CD4-positive, alpha-beta T cell (primary cell): ENCODE measurements around the gene PGAP2. TPM values are rescaled to one million over a fixed set of nuclear protein-coding genes. Genes with fewer than 3 reads are reported as not detected.

Experiments used
- ATAC-seq: fragments of 200-7000 bp; cut with Tn5 transposase; one replicate; pipeline ENCODE4 v1.10.0; 2022; ENCODE audit warnings: mild to moderate bottlenecking; ENCODE audit not compliant: poor library complexity
- CTCF ChIA-PET: fragments of 350-600 bp; sonication (Branson Sonifier 250); formaldehyde crosslinking; loops from one replicate; lab custom pipeline; 2021; ENCODE audit warnings: antibody characterized with exemption, inconsistent platforms; lab: Charles Lee
- POLR2A ChIA-PET: fragments of 350-600 bp; sonication (Branson Sonifier 250); formaldehyde crosslinking; loops from one replicate; lab custom pipeline; 2021; ENCODE audit warnings: antibody characterized with exemption, inconsistent platforms; lab: Charles Lee
- DNase-seq, 14 experiments: peaks; one replicate each; pipeline ENCODE4 v3.0.0-alpha.2; 2013 to 2020; ENCODE audit warnings: mixed read lengths in 2 of 14
- H3K27ac ChIP-seq, 2 donors: one replicate each; pipeline versions ENCODE4 v1.5.1 to v1.7.0; 2013; ENCODE audit warnings: low read length in 2 of 2, low read depth in 1 of 2, mild to moderate bottlenecking in 1 of 2
- H3K27me3 ChIP-seq, 2 experiments: 1 replicate in 1 of 2; 2 replicates in 1 of 2; pipeline versions ENCODE4 v1.6.1 to v1.7.0; 2013; ENCODE audit warnings: low read length in 2 of 2, control low read depth in 1 of 2, mild to moderate bottlenecking in 1 of 2, moderate library complexity in 1 of 2; ENCODE audit not compliant: insufficient read depth in 2 of 2, control insufficient read depth in 1 of 2
- H3K36me3 ChIP-seq: one replicate; pipeline ENCODE4 v1.6.1; 2013; ENCODE audit warnings: low read length, control low read depth; ENCODE audit not compliant: insufficient read depth
- H3K4me1 ChIP-seq: one replicate; pipeline ENCODE4 v1.6.1; 2013; ENCODE audit warnings: low read length, control low read depth; ENCODE audit not compliant: insufficient read depth
- H3K4me3 ChIP-seq: one replicate; pipeline ENCODE4 v1.5.1; 2013; ENCODE audit warnings: mild to moderate bottlenecking, low read length, moderate library complexity
- H3K9me3 ChIP-seq, 2 experiments: 1 replicate in 1 of 2; 2 replicates in 1 of 2; pipeline versions ENCODE4 v1.6.1 to v1.7.0; 2013; ENCODE audit warnings: low read length in 2 of 2, mild to moderate bottlenecking in 2 of 2, control low read depth in 1 of 2, moderate library complexity in 1 of 2; ENCODE audit not compliant: control insufficient read depth in 1 of 2, insufficient read depth in 1 of 2
- H3K27ac Mint-ChIP-seq: one replicate; pipeline ENCODE4 v1.8.0; 2020; ENCODE audit warnings: mixed read lengths
- H3K27me3 Mint-ChIP-seq: one replicate; pipeline ENCODE4 v1.8.0; 2021; ENCODE audit warnings: mixed read lengths
- H3K36me3 Mint-ChIP-seq: one replicate; pipeline ENCODE4 v1.8.0; 2021; ENCODE audit warnings: low read depth, mixed read lengths
- H3K4me1 Mint-ChIP-seq: one replicate; pipeline ENCODE4 v1.8.0; 2021; ENCODE audit warnings: low read depth, mixed read lengths
- H3K4me3 Mint-ChIP-seq: one replicate; pipeline ENCODE4 v1.8.0; 2020; ENCODE audit warnings: mild to moderate bottlenecking, mixed read lengths
- H3K9me3 Mint-ChIP-seq: one replicate; pipeline ENCODE4 v1.8.0; 2020; ENCODE audit warnings: mixed read lengths
- CTCF ChIP-seq: fragments of 200-600 bp; IDR thresholded peaks from one replicate; pipeline ENCODE4 v1.8.0; 2022; ENCODE audit warnings: antibody characterized with exemption, mild to moderate bottlenecking
- intact Hi-C, 2 experiments: fragments of 100-400 bp; cut with DNase I in 1 of 2; cut with micrococcal nuclease in 1 of 2; formaldehyde crosslinking; loops; one replicate each; pipeline versions ENCODE4 v1.15.1 to v1.9.0; 2023 to 2025; cut with DNase I, micrococcal nuclease
- total RNA-seq, 174 experiments: library from RNA in 2 of 174; stranded (reverse) in 2 of 174; gene quantifications; one replicate each; pipeline ENCODE4 v1.2.3 and lab custom pipeline; 2021 to 2026

PGAP2 gene
- total RNA-seq, 2 experiments from 2014 or later, result 20.9 to 23.6 TPM

- Mint-ChIP-seq H3K4me3 (peak overlapping the region; percentile 84), H3K36me3 (peaks cover 20% of the 10 kb centered on the region), H3K4me1 (peaks cover 75% of the 10 kb centered on the region), H3K27ac (peak overlapping the region; percentile 99), H3K9me3 (no peaks in the 10 kb centered on the region), H3K27me3 (no peaks in the 10 kb centered on the region)
- no peak for ATAC-seq
- CTCF ChIA-PET, result interaction anchor here (0.9 to 8.5 kb wide), 23 partner anchors 11 to 216 kb away, joined by 3 to 216 read pairs (median 10); partner anchors contain the start of genes PGAP2 and RHOG
- H3K4me3 ChIP-seq, result peak overlapping the region; percentile 95
- POLR2A ChIA-PET, result interaction anchor here (0.6 to 8.0 kb wide), 35 partner anchors 11 to 239 kb away, joined by 3 to 577 read pairs (median 10); partner anchors contain the start of genes NUP98, PGAP2, RHOG and RRM1
- no peak for TF ChIP-seq CTCF
- peaks cover 69% of the 10 kb centered on the region for H3K4me1 ChIP-seq
- intact Hi-C loops, result loop anchor here (1.0 to 5.0 kb wide), 5 partner anchors 15 to 131 kb away; no protein-coding TSS in a partner anchor
- H3K27ac ChIP-seq, result peak overlapping the region; percentile 58 to 71
- peak in 10 of 14 experiments; percentile 26 to 70 (median 46) for DNase-seq
- H3K27me3 ChIP-seq, result no peaks in the 10 kb centered on the region
- no peaks in the 10 kb centered on the region for H3K36me3 ChIP-seq
- no peaks in the 10 kb centered on the region for H3K9me3 ChIP-seq
Observed at GRCh38 chr11:3855808-3856491, 47.6 kb downstream of the PGAP2 start.

DNA sequence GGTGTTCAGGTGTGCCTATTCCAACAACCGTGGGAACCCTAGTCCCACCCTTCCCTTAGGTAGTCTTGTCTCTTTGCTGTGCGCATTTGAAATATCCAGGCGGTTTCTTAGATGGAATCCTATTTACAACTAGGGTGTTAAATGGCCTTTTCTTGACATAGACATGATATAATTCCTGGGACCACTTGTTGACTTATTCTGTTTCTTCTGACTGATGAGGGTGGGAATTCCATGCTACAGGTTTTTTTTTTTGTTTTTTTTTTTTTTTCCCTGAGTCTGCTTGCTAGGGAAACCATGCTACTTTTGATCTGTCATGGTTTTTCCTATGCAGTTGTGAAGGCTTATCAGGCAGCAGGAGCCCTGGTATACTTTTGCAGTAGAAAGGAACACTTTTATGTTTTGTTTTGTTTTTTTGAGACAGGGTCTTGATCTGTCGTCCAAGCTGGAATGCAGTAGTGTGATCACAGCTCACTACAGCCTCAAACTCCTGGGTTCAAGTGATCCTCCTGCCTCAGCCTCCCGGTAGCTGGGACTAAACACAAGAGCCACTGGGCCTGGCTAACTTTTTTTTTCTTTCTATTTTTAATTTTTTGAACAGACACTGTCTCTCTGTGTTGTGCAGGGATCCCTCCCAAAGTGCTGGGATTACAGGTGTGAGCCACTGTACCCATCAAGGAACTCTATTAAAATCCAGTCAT lies 48.6 kb downstream of the PGAP2 start:
- Mint-ChIP-seq H3K9me3 (no peaks in the 10 kb centered on the region), H3K27ac (peak overlapping the region; percentile 99), H3K4me1 (peaks cover 84% of the 10 kb centered on the region), H3K27me3 (no peaks in the 10 kb centered on the region), H3K4me3 (peak overlapping the region; percentile 84), H3K36me3 (peaks cover 20% of the 10 kb centered on the region)
- POLR2A ChIA-PET, result interaction anchor here (0.6 to 8.0 kb wide), 15 partner anchors 10 to 216 kb away, joined by 3 to 577 read pairs (median 13); partner anchors contain the start of genes NUP98 and RHOG
- ATAC-seq, result no peak
- no peaks in the 10 kb centered on the region for H3K9me3 ChIP-seq
- H3K4me3 ChIP-seq, result peak overlapping the region; percentile 95
- no peak for DNase-seq
- TF ChIP-seq CTCF, result no peak
- H3K27ac ChIP-seq, result peak overlapping the region; percentile 58 to 71
- peaks cover 75% of the 10 kb centered on the region for H3K4me1 ChIP-seq
- no peaks in the 10 kb centered on the region for H3K36me3 ChIP-seq
- no peaks in the 10 kb centered on the region for H3K27me3 ChIP-seq
- intact Hi-C loops, result loop anchor here (5.0 kb wide), 2 partner anchors 45 to 130 kb away; no protein-coding TSS in a partner anchor
- CTCF ChIA-PET, result interaction anchor here (0.7 to 8.5 kb wide), 10 partner anchors 8 to 215 kb away, joined by 3 to 216 read pairs (median 19); partner anchors contain the start of gene RHOG

GRCh38 chr11:3857628-3858027 lies 49.3 kb downstream of the PGAP2 start:
- intact Hi-C loops, result loop anchor here (5.0 kb wide), 2 partner anchors 45 to 130 kb away; no protein-coding TSS in a partner anchor
- Mint-ChIP-seq H3K27me3 (no peaks in the 10 kb centered on the region), H3K27ac (peak overlapping the region; percentile 99), H3K4me1 (peaks cover 86% of the 10 kb centered on the region), H3K36me3 (peaks cover 24% of the 10 kb centered on the region), H3K4me3 (peak overlapping the region; percentile 84), H3K9me3 (no peaks in the 10 kb centered on the region)
- no peak for ATAC-seq
- Histone ChIP-seq H3K36me3 (no peaks in the 10 kb centered on the region), H3K9me3 (no peaks in the 10 kb centered on the region), H3K4me3 (peak overlapping the region; percentile 95), H3K27ac (peak overlapping the region; percentile 35 to 71), H3K27me3 (no peaks in the 10 kb centered on the region), H3K4me1 (peaks cover 76% of the 10 kb centered on the region)
- POLR2A ChIA-PET, result interaction anchor here (1.0 to 5.4 kb wide), 8 partner anchors 10 to 215 kb away, joined by 3 to 60 read pairs (median 4); partner anchors contain the start of genes NUP98 and RHOG
- TF ChIP-seq CTCF, result no peak
- CTCF ChIA-PET, result interaction anchor here (0.7 to 4.7 kb wide), 7 partner anchors 8 to 215 kb away, joined by 3 to 21 read pairs (median 5); no protein-coding TSS in a partner anchor
- no peak for DNase-seq
